Effector CD4-positive, alpha-beta T cell (primary cell): ENCODE data around the gene GOLGA6L1. TPM values are rescaled to one million over a fixed set of nuclear protein-coding genes. Genes with fewer than 3 reads are reported as not detected.
"Not testable (repeated sequence)": the region's sequence is repeated elsewhere in the genome, so short reads cannot be mapped to it uniquely, and the experiment has no call there.

Source experiments
- DNase-seq: peaks from one replicate; pipeline ENCODE4 v3.0.0-alpha.2; 2020
- total RNA-seq: gene quantifications from one replicate; lab custom pipeline; 2026; lab: John Stamatoyannopoulos, UW

The GOLGA6L1 gene, protein sequence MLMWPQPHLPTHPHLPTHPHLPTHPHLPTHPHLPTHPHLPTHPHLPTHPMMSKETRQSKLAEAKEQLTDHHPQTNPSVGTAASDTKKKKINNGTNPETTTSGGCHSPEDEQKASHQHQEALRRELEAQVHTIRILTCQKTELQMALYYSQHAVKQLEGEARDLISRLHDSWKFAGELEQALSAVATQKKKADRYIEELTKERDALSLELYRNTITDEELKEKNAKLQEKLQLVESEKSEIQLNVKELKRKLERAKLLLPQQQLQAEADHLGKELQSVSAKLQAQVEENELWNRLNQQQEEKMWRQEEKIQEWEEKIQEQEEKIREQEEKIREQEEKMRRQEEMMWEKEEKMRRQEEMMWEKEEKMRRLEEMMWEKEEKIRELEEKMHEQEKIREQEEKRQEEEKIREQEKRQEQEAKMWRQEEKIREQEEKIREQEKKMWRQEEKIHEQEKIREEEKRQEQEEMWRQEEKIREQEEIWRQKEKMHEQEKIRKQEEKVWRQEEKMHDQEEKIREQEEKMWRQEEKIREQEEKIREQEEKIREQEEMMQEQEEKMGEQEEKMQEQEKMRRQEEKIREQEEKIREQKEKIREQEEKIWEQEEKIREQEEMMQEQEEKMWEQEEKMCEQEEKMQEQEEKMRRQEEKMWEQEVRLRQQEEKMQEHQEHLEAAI
- not detected for total RNA-seq

DNA sequence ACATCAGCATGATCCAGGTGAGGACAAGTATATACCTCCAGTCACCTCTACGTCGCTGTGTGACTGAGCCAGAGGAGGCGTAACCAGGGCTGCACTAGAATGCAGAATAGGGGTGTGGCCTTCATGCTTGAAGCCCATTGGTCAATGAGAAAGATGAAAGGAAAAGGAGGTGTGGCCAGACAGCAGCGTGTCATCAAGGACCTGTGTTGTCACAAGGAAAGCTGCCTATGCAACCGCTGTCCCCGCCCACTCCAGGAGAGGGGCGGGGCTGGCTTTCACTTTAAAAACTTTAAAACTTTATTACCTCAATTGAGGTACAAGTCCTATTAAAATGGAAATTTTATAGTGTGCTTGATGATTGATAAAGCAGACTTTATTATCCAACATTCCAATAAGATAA lies at the start of gene GOLGA6L1:
GOLGA6L1 (minus strand) TSS at position 101 of the 400 bp plus-strand sequence; CDS start at position 10, 91 bp downstream.
- not testable (repeated sequence) for DNase-seq

DNA sequence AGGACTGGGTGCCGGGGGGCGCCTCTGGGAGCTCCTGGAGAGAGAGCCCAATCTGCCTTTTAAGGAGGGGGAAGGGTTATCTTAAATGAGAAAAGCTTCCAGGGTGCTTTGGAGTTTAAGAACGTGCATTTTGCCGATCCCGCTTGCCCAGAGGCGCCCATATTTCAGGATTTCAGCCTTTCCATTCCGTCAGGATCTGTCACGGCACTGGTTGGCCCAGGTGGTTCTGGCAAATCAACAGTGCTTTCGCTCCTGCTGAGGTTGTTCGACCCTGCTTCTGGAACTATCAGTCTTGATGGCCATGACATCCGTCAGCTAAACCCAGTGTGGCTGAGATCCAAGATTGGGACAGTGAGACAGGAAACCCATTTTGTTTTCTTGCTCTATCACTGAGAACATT lies 44.6 kb upstream of the GOLGA6L1 start:
- not testable (repeated sequence) for DNase-seq

DNA sequence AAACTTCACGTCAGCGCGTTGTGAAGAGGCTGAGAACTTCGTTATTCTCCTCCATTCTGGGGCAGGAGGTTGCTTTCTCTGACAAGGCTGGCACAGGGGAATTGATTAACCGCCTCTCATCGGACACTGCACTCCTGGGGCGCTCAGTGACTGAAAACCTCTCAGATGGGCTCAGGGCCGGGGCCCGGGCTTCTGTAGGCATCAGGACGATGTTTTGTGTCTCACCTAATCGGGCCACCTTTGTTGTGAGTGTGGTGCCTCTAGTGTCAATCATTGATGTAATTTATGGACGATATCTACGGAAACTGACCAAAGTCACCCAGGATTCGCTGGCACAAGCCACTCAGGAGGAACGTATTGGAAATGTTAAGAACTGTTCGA lies 43.9 kb upstream of the GOLGA6L1 start:
- not testable (repeated sequence) for DNase-seq

DNA sequence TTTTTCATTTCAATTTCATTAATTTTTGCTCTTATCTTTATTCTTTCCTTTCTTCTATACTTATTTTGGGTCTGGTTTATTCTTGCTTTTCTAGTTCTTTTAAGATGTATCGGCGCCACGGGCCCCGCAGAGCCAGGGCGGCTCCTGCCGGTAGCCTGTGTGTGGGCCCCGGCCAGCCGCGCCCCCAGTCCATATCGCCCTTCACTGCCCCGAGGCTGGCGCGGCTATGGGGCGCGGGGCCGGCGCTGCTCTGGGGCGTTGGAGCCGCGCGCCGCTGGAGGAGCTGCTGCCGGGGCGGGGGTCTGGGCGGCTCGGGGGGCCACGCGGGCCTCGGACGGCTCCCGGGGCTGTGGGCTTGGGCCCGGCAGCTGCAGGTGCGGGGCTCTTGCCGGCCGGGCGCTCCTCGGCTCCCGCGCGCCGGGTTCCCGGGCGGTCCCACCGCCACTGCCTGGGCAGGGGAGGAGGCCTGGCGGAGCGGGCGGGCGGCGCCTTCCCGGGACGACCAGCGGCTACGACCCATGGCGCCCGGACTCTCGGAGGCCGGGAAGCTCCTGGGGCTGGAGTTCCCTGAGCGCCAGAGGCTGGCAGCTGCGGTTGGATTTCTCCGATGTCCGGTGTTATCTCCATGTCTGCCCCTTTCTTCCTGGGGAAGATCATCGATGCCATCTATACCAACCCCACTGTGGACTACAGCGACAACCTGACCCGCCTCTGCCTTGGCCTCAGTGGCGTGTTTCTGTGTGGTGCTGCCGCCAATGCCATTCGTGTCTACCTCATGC lies 43.3 kb upstream of the GOLGA6L1 start:
- not testable (repeated sequence) for DNase-seq

DNA sequence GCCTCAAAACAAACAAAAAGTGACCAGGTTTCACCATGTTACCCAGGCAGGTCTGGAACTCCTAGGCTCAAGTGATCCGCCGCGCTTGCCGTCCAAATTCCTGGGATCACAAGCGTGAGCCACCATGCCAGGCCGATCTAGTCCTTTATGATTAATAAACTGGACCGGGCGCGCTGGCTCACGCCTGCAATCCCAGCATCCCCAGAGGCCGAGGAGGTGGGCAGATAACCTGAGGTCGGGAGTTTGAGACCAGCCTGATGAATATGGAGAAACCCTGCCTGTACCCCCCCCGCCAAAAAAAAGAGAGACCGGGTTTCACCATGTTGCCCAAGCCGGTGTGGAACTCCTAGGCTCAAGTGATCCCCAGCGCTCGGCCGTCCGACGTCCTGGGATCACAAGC lies 40.1 kb upstream of the GOLGA6L1 start:
- not testable (repeated sequence) for DNase-seq

DNA sequence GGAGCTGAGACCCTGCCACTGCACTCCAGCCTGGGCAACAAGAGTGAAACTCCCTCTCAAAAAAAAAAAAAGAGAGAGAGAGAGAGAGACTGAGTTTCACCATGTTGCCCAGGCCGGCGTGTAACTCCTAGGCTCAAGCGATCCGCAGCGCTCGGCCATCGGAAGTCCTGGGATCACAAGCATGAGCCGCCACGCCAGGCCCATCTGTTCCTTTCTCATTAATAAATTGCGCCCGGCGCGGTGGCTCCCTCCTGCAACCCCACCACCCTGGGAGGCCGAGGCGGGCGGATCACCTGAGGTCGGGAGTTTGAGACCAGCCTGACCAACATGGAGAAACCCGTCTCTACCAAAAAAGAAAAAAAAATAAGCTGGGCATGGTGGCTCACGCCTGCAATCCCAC lies 39.0 kb upstream of the GOLGA6L1 start:
- DNase-seq = not testable (repeated sequence)

DNA sequence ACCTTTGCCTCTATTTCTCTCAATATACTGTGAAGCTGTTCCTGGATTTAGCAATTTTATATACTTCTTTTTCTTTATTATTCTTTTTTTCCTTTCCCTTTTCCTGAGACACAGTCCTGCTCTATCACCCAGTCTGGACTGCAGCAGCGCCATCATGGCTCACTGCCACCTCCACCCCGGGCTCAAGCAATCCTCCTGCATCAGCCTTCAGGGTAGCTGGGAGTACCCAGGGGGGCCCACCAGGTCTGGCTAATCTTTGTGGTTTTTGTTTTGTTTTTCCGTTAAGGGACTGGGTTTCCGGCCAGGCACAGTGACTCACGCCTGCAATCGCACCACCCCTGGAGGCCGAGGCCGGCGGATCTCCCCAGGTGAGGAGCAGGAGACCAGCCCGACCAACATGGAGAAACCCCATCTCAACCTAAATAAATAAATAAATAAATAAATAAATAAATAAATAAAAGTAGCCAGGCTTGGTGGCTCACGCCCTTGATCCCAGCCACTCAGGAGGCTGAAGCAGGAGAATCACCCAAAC lies 38.1 kb upstream of the GOLGA6L1 start:
- not testable (repeated sequence) for DNase-seq

DNA sequence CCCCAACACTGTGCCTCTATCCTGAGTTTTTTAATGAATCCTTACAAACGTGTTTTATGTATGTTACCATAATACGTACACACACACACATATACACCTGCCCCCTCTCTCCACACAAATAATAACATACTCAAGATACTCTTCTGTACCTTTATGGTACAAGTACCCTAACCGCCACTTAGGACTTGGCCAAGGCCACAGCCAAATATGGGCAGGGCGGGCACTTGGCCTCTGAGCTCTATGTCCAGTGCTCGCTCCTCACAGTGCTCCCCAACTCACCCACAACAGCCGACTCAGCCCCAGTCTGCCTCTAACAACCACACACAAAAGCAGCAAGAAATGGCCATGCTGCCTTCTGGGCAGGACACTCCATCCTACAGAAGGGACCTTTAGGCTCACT lies 3.8 kb downstream of the GOLGA6L1 start:
- not testable (repeated sequence) for DNase-seq

DNA sequence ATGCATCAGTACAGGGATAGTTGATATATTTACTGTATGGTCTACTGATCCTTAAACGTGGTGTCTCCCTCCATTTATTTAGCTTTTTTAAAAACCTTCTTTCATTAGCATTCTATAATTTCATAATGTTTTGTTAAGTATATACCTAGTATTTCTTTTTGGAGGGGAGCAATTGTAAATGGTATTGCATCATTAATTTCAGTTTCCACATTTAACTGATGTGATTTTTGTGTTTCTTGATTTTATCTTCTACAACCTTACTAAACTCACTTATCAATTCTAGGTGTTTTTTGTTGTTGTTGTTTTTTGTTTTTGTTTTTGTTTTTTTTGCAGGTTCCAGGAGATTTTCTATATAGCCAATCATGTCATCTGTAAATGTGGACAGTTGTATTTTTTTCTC lies 18.4 kb downstream of the GOLGA6L1 start:
- no peak for DNase-seq

DNA sequence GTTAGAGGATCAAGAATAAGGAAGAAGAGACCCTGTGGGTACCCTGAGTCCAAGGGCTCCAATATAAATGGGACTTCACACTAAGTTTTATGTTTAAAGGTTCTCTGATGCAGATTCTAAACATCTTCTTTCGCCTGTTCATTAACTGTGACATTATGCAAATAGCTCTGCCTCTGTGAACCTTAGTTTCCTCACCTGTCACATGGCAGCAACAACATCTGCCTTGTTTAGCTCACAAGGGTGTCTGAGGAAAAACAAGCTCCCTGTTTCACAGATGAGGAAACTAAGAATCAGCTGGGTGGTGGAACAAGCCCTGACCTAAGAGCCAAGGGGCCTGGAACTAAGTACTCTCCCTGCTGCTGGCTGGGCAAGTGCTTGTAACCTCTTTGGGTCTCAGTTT lies 40.8 kb downstream of the GOLGA6L1 start:
- DNase-seq = no peak

DNA sequence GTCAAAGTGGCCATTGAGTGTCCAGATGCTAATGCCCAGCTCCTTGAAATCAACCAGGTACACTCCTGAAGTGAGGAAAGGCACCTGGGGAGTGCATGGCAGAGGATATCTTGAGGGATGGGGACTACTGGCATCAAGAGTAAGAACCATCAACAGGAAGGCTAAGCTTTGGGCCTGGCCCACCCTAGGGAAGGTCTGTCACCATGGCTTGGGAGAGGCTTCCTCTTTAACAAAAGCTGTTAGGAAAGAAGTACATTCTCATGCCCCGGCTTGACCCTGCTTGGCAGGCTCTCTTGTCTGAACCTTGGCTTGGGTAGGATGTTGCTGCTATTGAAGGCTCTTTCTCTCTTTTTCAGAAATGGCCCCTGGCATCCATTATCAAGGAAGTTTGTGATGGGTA lies 53.5 kb downstream of the GOLGA6L1 start:
- DNase-seq = no peak

DNA sequence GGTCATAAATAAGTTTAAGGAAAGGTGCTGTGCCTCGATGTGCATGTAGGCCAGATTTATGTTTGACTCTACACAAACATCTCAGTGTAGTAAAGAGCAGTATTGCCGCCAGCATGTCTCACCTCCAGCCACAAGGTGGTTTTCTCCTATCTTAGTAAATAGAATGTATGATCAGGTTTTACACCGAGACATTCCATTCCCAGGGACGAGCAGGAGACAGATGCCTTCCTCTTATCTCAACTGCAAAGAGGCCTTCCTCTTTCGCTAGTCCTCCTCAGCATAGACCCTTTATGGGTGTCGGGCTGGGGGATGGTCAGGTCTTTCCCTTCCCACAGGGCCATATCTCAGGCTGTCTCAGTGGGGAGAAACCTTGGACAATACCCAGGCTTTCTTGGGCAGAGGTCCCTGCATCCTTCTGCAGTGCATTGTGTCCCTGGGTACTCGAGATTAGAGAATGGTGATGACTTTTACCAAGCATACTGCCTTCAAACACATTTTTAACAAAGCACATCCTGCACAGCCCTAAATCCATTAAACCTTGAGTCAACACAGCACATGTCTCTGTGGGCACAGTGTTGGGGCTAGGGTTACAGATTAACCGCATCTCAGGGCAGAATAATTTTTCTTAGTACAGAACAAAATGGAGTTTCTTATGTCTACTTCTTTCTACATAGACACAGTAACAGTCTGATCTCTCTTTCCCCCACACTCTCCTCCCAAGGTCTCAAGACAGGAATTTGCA lies 54.5 kb downstream of the GOLGA6L1 start:
- DNase-seq = not testable (repeated sequence)

DNA sequence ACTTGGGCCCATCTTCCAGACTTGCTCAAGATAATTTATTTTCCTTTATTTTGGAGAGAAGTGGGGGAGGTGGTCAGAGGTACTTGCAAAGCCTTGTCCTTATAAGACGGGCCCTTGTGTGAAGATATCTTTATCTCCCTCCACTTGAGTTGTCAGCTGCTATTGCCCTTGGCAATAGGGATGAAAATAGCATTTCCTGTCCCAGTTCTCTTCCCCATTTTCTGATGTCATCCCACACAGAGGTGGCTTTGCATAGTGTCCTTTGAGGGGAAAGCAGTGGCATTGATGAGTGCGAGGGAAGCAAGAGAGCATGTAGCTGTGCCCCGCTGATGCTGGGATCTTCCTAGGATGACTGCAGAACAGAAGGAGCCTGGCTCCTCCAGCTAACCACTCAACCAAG lies 55.4 kb downstream of the GOLGA6L1 start:
- no peak for DNase-seq

DNA sequence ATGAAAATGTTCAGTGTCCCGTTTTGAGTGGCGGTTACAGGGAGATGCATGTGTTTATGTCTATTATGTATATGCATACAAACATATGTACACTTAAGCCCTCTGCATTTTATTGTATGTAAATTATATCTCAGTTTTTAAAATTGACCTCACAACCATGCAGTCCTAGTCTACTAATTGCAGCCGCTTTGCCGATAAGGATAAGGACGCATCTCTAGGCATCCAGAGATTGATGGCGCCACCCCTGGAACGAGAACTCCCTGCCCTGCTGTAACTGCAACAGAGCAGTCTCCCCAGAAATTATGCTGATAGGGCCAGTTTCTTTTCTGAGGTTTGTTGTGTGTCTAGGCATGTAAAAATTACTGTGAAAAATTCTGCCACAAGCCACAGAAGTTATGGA lies 56.9 kb downstream of the GOLGA6L1 start:
- no peak for DNase-seq
